NT2/D1 (cell line): Measurements from ENCODE around the gene LSAMP.

Experiments
- DNase-seq: peaks from one replicate; pipeline ENCODE4 v3.0.0-alpha.2; 2011; ENCODE audit warnings: low read depth, low spot score
- H3K27me3 ChIP-seq: 2 replicates; pipeline ENCODE4 v1.6.0; 2011; ENCODE audit warnings: mild to moderate bottlenecking; ENCODE audit not compliant: insufficient read length, insufficient read depth
- H3K36me3 ChIP-seq: 2 replicates; pipeline ENCODE4 v1.6.1; 2011; ENCODE audit warnings: mild to moderate bottlenecking, low read length, mixed read lengths; ENCODE audit not compliant: insufficient read depth, insufficient read length
- H3K4me1 ChIP-seq: 2 replicates; pipeline ENCODE4 v1.5.1; 2011; ENCODE audit not compliant: insufficient read depth, insufficient read length
- H3K4me3 ChIP-seq: 2 replicates; pipeline ENCODE4 v1.5.1; 2011; ENCODE audit warnings: low read depth; ENCODE audit not compliant: insufficient read length
- H3K9ac ChIP-seq: 2 replicates; pipeline ENCODE4 v1.6.0; 2011; ENCODE audit warnings: low read depth; ENCODE audit not compliant: insufficient read length
- H3K9me3 ChIP-seq: 2 replicates; pipeline ENCODE4 v1.5.1; 2011; ENCODE audit warnings: mild to moderate bottlenecking, low read length; ENCODE audit not compliant: insufficient read depth
- SUZ12 ChIP-seq: IDR thresholded peaks from 2 replicates; pipeline ENCODE4 v1.6.1; 2011; ENCODE audit not compliant: insufficient read length, insufficient read depth; ENCODE audit errors: extremely low read depth
- YY1 ChIP-seq: IDR thresholded peaks from 2 replicates; pipeline ENCODE4 v1.6.1; 2011; ENCODE audit not compliant: insufficient read length, insufficient read depth
- ZNF274 ChIP-seq: IDR thresholded peaks from 2 replicates; pipeline ENCODE4 v1.6.1; 2011; ENCODE audit warnings: mild to moderate bottlenecking, low read depth, low read length

The LSAMP gene

DNA sequence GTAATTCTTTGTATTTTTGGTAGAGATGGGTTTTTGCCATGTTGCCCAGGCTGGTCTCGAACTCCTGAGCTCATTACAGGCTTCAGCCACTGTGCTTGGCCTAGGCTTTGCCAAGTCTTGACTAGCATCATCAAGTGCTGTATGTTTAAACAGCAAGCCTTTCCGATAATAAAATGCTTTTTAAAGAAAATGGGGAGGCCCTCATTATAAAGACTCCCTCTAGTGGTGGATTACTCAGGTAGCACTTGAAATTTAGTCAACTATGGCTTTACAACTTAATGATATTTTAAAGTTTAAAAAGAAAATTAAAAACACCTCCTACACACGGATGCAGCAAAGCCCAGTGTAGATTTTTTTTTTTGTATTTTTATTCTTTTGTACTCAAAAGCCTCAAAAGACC, 608.3 kb downstream of the LSAMP start:
- no peak for TF ChIP-seq YY1
- TF ChIP-seq ZNF274, result no peak
- TF ChIP-seq SUZ12, result no peak
- no peak for DNase-seq
- no peak overlapping the region for H3K9ac ChIP-seq

DNA sequence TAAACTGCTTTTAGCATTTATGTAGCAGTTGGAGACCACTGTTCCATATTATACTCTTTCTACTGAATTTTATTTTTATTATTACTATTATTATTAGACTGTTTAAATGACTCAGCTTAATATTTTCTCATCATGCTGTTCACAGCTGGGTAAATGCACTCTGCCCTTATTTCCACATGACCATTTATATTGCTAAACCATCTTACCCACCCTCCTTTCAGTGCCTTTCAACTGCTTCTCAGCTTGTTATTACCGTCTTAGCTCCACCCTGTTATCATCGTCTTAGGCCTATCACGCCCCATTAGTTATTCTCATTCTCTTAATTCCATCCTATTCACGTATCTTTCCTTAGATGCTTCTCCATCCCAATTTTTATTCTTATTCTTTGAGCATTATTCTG, 609.3 kb downstream of the LSAMP start:
- Histone ChIP-seq H3K4me1 (no peaks in the 10 kb centered on the region), H3K36me3 (no peaks in the 10 kb centered on the region), H3K9ac (no peak overlapping the region), H3K9me3 (no peaks in the 10 kb centered on the region), H3K27me3 (no peaks in the 10 kb centered on the region), H3K4me3 (no peak overlapping the region)
- DNase-seq, result no peak
- TF ChIP-seq SUZ12 (no peak), YY1 (no peak), ZNF274 (no peak)

More for the DNA sequence above, 608.3 kb downstream of the LSAMP start:
- H3K4me1 ChIP-seq, result no peaks in the 10 kb centered on the region
- no peak overlapping the region for H3K4me3 ChIP-seq
- H3K9me3 ChIP-seq, result no peaks in the 10 kb centered on the region
- no peaks in the 10 kb centered on the region for H3K27me3 ChIP-seq
- H3K36me3 ChIP-seq, result no peaks in the 10 kb centered on the region

DNA sequence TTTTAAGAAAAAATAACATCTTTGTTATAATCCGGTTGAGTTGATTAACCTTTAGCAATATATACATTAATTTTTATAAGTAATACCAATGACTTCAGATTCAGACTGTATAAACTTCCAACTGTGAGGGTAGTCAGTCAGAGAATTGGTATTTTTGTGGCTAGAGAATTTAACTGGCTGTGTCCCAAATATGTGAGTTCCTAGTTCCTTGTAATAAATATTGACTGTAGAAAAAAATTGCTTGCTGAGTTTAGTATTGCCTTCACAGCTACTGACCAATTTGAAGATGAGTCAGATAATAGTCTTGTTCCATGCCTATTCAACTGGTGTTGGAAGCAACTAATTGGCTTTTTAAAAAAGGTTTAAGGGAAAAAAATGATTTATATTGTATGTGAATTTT, 611.2 kb downstream of the LSAMP start:
- Histone ChIP-seq H3K36me3 (no peaks in the 10 kb centered on the region), H3K4me3 (no peak overlapping the region), H3K9me3 (no peaks in the 10 kb centered on the region), H3K4me1 (no peaks in the 10 kb centered on the region), H3K27me3 (no peaks in the 10 kb centered on the region), H3K9ac (no peak overlapping the region)
- no peak for TF ChIP-seq YY1
- no peak for TF ChIP-seq SUZ12
- TF ChIP-seq ZNF274, result no peak
- DNase-seq, result no peak

DNA sequence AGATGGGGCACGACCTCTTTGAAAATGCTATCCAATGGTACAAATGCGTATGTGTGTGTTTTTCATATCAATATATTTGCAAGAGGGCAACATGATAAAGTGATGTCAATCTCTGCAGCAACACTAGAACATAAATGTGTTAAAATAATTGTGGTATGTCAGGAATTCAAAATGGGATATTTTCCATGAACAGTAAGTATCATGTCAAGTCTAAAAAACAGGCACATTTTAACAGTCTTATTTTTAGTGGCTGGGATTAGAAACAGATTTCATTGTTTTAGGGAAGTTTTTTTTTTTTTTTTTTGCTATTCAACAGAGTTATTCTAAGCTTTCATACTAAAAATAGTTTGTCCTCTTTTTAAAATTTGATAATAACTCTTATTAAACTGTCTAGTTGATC, 612.2 kb downstream of the LSAMP start:
- Histone ChIP-seq H3K27me3 (no peaks in the 10 kb centered on the region), H3K4me1 (no peaks in the 10 kb centered on the region), H3K9ac (no peak overlapping the region), H3K9me3 (no peaks in the 10 kb centered on the region), H3K36me3 (no peaks in the 10 kb centered on the region), H3K4me3 (no peak overlapping the region)
- DNase-seq, result no peak
- TF ChIP-seq SUZ12 (no peak), ZNF274 (no peak), YY1 (no peak)

DNA sequence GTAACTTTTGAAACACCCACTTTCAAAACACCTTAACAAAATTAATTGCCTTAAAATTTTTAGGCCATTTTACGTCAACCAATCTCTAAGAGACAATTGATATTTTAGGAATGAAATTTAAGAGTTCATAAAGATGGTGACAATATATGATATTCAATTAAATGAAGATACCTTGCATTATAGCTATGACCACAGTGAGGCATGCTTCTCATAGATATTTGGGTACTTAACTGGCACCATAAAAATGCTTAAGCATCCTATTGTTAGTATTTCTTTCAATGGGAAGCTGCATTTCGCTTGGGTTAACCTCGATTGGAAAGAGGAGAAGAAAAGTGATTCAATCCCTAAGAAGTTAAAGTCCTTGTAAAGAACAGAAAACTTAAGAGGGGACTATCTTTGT, 613.0 kb downstream of the LSAMP start:
- no peaks in the 10 kb centered on the region for H3K4me1 ChIP-seq
- H3K9me3 ChIP-seq, result no peaks in the 10 kb centered on the region
- no peaks in the 10 kb centered on the region for H3K36me3 ChIP-seq
- H3K4me3 ChIP-seq, result no peak overlapping the region
- H3K27me3 ChIP-seq, result no peaks in the 10 kb centered on the region
- no peak overlapping the region for H3K9ac ChIP-seq
- DNase-seq, result no peak
- TF ChIP-seq YY1 (no peak), ZNF274 (no peak), SUZ12 (no peak)

DNA sequence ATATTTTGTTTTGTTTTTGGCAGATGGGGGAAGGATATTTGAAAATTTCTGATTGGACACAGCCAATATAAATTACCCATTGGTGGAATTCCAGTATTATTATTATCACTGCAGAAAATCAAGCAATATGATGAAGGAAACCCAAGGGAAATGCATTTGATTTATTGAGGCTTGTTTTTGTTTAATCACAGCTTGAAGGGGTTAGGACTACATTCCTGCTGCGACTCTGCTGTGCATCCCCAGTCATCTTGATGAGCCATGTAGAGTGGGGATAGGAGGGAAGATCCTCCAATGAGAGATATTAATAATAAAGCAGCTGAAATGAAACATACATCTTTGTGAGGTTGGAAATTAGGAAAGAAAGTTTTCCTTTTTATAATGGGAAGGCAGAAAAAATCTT, 613.4 kb downstream of the LSAMP start:
- Histone ChIP-seq H3K9me3 (no peaks in the 10 kb centered on the region), H3K36me3 (no peaks in the 10 kb centered on the region), H3K9ac (no peak overlapping the region), H3K4me3 (no peak overlapping the region), H3K4me1 (no peaks in the 10 kb centered on the region), H3K27me3 (no peaks in the 10 kb centered on the region)
- DNase-seq, result no peak
- no peak for TF ChIP-seq ZNF274
- no peak for TF ChIP-seq SUZ12
- TF ChIP-seq YY1, result no peak

DNA sequence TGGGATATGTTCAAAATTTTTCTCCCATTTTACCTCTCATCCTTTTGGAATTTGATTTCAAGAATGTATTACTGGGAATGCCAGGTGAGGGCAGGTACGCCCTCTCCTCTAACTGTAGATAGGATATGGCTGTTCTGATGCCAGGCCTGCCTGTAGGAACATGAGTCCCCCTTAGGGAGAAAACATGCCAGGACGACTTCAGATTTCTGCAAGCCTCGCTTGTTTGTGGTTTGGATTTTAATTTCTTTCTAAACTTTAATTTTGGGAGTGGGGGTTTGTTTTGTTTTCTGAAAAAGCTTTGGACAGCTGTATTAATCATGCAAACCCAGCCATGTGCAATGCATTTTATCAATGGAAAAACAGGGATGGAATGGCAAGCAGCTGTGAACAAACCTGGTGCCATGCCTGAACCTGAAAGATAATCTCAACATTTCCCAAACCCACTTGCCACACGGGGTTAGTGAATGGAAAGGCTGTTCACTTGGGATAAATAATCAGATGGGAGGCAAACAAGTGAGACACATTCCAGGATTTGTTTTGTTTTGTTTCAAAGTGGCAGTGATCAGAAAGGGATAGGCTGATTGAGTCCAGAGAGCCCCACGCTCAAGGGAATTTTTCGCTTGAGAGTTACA, 614.4 kb downstream of the LSAMP start:
- TF ChIP-seq ZNF274, result no peak
- no peak for TF ChIP-seq SUZ12
- Histone ChIP-seq H3K4me3 (no peak overlapping the region), H3K27me3 (no peaks in the 10 kb centered on the region), H3K9ac (no peak overlapping the region), H3K4me1 (no peaks in the 10 kb centered on the region), H3K9me3 (no peaks in the 10 kb centered on the region), H3K36me3 (no peaks in the 10 kb centered on the region)
- DNase-seq, result no peak
